ENCODE measurements around the gene ETV6.

ETV6 gene

DNA sequence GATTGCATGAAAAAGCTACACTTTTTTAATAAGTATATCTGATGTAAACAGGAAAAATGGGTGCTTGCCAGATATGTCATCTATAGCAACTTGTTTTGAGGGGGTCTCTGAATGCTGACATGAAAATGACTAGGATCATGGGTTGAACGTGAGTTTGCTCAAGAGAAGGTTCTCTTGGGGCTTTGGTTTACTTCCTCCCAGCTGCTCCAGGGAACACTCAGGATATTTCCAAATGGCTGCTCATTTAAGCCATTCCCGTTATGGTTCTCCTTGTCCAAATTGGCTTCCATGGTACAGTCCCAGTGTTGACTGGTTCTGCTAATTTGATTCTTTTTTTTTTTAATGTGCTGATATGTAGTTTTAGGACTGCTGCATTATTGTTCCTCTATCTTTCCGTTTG lies 118.3 kb downstream of the ETV6 start:
- H3K27me3 ChIP-seq (replicated peaks), result no peaks in the 10 kb centered on the region
- no peak for DNase-seq
- in situ Hi-C loops (cut with HindIII; ENCODE audit: low pct_ligation_motif_present, low sequenced_read_pairs), result no loop called here
- no peak overlapping the region for H3K27ac ChIP-seq
- TF ChIP-seq, protein P1, sequence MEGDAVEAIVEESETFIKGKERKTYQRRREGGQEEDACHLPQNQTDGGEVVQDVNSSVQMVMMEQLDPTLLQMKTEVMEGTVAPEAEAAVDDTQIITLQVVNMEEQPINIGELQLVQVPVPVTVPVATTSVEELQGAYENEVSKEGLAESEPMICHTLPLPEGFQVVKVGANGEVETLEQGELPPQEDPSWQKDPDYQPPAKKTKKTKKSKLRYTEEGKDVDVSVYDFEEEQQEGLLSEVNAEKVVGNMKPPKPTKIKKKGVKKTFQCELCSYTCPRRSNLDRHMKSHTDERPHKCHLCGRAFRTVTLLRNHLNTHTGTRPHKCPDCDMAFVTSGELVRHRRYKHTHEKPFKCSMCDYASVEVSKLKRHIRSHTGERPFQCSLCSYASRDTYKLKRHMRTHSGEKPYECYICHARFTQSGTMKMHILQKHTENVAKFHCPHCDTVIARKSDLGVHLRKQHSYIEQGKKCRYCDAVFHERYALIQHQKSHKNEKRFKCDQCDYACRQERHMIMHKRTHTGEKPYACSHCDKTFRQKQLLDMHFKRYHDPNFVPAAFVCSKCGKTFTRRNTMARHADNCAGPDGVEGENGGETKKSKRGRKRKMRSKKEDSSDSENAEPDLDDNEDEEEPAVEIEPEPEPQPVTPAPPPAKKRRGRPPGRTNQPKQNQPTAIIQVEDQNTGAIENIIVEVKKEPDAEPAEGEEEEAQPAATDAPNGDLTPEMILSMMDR (IDR thresholded peaks at IDR 0.05; ENCODE audit: low read depth, low read length, missing control alignments), result no peak
- H3K36me3 ChIP-seq (replicated peaks), result no peaks in the 10 kb centered on the region
- no peak overlapping the region for H3K4me3 ChIP-seq (ENCODE audit: low read depth, low read length)

DNA sequence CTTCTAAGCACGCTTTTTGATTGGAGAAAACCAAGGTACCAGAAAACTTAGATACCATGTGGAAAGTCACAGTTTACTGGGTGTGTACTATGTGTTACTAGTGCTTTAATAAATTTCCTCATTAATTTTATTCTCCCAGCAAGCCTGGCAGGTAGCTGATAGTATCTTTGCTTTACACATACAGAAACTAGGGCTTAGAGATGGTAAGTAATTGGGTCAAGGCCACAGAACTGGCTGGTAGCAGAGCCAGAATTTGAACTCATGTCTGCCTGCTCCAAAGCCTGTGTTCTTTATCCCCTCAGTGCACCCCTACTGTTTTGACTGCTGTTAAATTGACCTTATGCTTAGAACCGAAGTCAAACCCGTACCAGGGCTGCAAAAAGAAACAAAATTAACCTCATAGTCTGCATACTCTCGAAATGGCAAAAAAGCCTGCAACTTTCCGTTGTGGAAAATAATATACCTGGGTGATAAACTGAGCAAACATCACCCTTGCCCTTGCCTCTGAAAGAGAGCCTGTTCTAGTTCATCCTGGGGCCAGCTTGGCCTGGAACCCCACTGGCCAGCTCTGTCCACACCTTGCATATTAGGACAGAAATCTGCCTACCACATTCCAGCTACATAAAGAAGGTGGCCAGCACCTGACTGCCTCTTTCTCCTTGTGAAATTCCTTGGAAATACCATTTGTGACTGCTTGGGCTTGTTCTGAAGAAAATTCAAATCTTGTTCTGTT lies 118.9 kb downstream of the ETV6 start:
- Histone ChIP-seq H3K36me3 (replicated peaks) (no peaks in the 10 kb centered on the region), H3K4me3 (ENCODE audit: low read depth, low read length) (no peak overlapping the region), H3K27ac (no peak overlapping the region), H3K27me3 (replicated peaks) (no peaks in the 10 kb centered on the region)
- TF ChIP-seq, protein P1 (IDR thresholded peaks at IDR 0.05; ENCODE audit: low read depth, low read length, missing control alignments), result no peak
- in situ Hi-C loops (cut with HindIII; ENCODE audit: low pct_ligation_motif_present, low sequenced_read_pairs), result no loop called here
- no peak for DNase-seq

DNA sequence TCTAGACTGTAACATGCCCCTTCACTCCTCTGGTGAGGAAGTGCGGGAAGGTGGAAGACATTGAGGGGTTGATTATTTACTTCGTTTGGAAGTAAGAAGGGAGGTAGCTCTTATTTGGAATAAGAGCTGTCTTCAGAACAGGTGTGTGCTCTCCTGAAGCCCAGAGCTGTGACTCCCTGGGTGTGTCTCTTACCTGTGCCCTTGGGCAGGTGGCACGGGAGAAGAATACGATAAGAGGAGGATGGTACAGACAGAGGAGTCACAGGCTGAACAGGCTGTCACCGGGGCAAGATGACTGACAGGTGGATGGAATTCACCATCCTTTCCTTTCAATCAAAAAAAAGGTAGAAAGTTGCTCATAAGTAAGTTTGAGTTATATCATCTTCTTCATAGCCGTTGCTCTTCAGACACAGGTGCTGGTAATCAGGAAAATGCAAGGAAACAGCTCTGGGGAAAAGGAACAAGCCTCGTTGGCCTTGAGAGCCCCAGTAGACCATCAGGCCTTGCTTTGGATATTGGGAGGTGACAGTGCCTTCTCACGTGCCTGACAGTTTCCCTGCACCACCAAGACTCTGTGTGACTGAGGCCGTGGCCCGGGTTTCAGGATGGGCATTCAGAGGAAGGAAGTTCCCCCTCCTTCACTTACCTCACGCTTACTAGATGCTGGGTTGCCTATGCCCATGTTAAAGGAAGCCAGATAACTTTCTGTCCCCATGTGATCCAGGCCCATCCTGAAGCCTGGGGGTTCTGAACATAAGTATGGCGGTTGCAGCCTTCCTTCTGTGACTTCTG lies 120.4 kb downstream of the ETV6 start:
- H3K27me3 ChIP-seq (replicated peaks), result no peaks in the 10 kb centered on the region
- H3K27ac ChIP-seq, result no peak overlapping the region
- H3K36me3 ChIP-seq (replicated peaks), result no peaks in the 10 kb centered on the region
- in situ Hi-C loops (cut with HindIII; ENCODE audit: low pct_ligation_motif_present, low sequenced_read_pairs), result no loop called here
- H3K4me3 ChIP-seq (ENCODE audit: low read depth, low read length), result no peak overlapping the region
- TF ChIP-seq, protein P1 (IDR thresholded peaks at IDR 0.05; ENCODE audit: low read depth, low read length, missing control alignments), result no peak
- no peak for DNase-seq

DNA sequence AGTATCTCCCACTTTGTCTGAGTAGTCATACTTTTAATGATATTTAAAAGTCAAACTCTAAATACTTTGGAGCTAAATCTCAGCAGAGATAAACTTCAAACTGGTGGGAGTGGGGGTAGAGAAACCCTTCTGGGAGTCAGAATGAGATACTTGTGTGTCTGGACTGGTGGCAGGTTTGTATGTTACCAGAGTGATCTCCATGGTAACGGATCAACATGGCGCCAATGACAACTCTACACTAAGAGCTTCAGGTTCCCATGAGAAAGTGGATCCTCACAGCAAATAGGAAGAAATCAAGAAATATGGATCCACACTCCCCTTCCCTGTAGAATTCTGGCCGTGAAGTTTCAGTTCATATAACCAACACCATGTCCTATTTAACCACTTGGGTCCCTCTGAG lies 121.9 kb downstream of the ETV6 start:
- in situ Hi-C loops (cut with HindIII; ENCODE audit: low pct_ligation_motif_present, low sequenced_read_pairs), result no loop called here
- Histone ChIP-seq H3K27ac (peak overlapping the region; percentile 52), H3K27me3 (replicated peaks) (no peaks in the 10 kb centered on the region), H3K4me3 (ENCODE audit: low read depth, low read length) (no peak overlapping the region), H3K36me3 (replicated peaks) (no peaks in the 10 kb centered on the region)
- DNase-seq, result peak; percentile 75
- TF ChIP-seq, protein P1 (IDR thresholded peaks at IDR 0.05; ENCODE audit: low read depth, low read length, missing control alignments), result no peak

DNA sequence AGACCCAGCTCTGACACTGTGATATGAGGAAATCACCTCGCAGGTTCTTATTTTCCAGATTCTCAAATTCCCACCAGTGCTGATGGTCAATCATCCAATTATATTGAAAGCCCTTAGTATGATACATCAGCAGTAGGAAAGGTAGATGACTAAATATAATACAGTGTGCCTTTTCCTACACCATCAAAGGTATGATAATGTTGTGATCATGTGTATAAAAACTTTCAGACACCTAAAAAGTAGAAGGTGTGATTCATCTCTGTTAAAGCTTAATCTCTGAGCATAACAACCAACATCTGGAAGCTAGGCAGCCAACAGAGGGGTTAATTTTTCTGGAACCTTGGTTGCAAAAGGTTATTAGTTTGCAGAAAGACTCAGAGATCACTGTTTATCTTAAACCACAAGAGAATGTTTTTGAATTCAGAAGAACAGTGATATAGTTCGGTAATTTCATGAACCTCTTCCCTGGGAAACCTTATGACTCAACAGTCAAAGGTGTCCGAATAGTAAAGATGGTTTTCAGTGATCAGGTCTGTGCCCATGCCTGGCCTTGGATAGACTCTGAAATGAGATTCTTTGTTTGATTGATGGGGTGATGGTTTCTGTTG lies 122.5 kb downstream of the ETV6 start:
- Histone ChIP-seq H3K4me3 (ENCODE audit: low read depth, low read length) (no peak overlapping the region), H3K27ac (peak overlapping the region; percentile 52), H3K27me3 (replicated peaks) (no peaks in the 10 kb centered on the region), H3K36me3 (replicated peaks) (no peaks in the 10 kb centered on the region)
- TF ChIP-seq, protein P1 (IDR thresholded peaks at IDR 0.05; ENCODE audit: low read depth, low read length, missing control alignments), result no peak
- in situ Hi-C loops (cut with HindIII; ENCODE audit: low pct_ligation_motif_present, low sequenced_read_pairs), result no loop called here
- peak; percentile 41 for DNase-seq

Data from brain microvascular endothelial cell (primary cell).